ENCODE data around the gene ZNF90.
"Not testable (repeated sequence)": the region's sequence is repeated elsewhere in the genome, so short reads cannot be mapped to it uniquely, and the experiment has no call there.

ZNF90 gene

GRCh38 chr19:20107301-20107700 lies 29.5 kb downstream of the ZNF90 start:
- no peak for DNase-seq

GRCh38 chr19:20118064-20118839 lies 40.5 kb downstream of the ZNF90 start:
- DNase-seq = not testable (repeated sequence)

- no peak for DNase-seq
These were observed 47.1 kb downstream of the ZNF90 start for GRCh38 chr19:20124879-20125278.

GRCh38 chr19:20132933-20133332 lies 55.1 kb downstream of the ZNF90 start:
- DNase-seq = not testable (repeated sequence)

GRCh38 chr19:20137714-20138113 lies 59.9 kb downstream of the ZNF90 start:
- DNase-seq = not testable (repeated sequence)

- DNase-seq = no peak
These were observed 73.9 kb downstream of the ZNF90 start for GRCh38 chr19:20151617-20152145.

- DNase-seq = not testable (repeated sequence)
These were observed 74.7 kb downstream of the ZNF90 start for GRCh38 chr19:20152506-20152905.

- DNase-seq = no peak
These were observed 75.5 kb downstream of the ZNF90 start for GRCh38 chr19:20153281-20153680.

- no peak for DNase-seq
These were observed 76.8 kb downstream of the ZNF90 start for GRCh38 chr19:20154636-20155035.

GRCh38 chr19:20162821-20163220 lies 85.0 kb downstream of the ZNF90 start:
- DNase-seq = peak; percentile 30

- no peak for DNase-seq
These were observed 86.7 kb downstream of the ZNF90 start for GRCh38 chr19:20164456-20164855.

GRCh38 chr19:20165971-20166592 lies 88.3 kb downstream of the ZNF90 start:
- no peak for DNase-seq

- peak; percentile 96 for DNase-seq
These were observed 89.3 kb downstream of the ZNF90 start, which contains the start of gene ZNF486 for GRCh38 chr19:20167020-20167644. Gene ZNF486 (plus strand): TSS chr19:20167214. CDS start chr19:20167331, 117 bp downstream.

- DNase-seq = no peak
These were observed 89.9 kb downstream of the ZNF90 start for GRCh38 chr19:20167651-20168122.
